NK-92 treated with Interleukin-12 subunit alpha and Interleukin-12 subunit beta, amount 100 ng/mL, for 24 hours (cell line): Measurements from ENCODE around the gene CADM1.

Experiments used
- DNase-seq: peaks from one replicate; lab custom pipeline; 2025; lab: John Stamatoyannopoulos, UW

CADM1 gene

GRCh38 chr11:115504276-115505158 lies at the start of gene CADM1:
TSS of gene CADM1 (minus strand) at chr11:115504415.
- DNase-seq, result no peak

DNA sequence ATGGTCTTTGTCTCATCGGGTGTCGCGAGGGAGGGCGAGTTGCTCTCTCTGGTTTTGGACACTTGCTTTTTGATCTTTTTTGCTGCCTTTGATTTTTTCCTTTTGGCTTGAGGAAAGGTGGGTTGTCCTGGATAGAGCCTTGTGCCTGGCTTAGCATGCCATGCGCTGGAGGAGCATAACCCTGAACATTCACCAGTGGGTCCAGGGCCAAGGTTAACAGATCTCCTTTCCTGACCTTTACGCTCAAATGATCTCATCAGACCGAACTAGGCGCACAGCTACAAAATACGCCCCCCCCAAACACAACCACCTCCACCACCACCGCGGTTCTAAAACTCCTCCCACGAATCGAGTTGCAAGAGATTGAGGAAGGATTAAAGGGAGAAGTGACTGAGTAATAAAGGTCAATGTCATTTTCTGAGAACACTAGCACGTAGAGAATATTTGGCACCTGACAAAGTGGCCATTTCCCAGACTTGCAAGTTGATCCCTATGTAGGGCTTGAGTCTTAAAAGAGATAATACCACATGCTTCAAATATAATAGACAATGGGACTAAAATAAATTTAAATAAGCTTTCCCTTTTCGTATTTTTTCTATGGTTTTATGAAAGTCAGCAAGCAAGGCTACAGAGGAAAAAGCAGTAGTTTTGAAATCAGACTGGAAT lies 48.7 kb upstream of the CADM1 start:
- no peak for DNase-seq

- DNase-seq, result no peak
Observed at GRCh38 chr11:115552151-115552772, 48.0 kb upstream of the CADM1 start.

GRCh38 chr11:115550291-115551059 lies 46.3 kb upstream of the CADM1 start:
- no peak for DNase-seq

GRCh38 chr11:115548878-115549528 lies 44.8 kb upstream of the CADM1 start:
- no peak for DNase-seq

- DNase-seq, result no peak
Observed at GRCh38 chr11:115545581-115546210, 41.5 kb upstream of the CADM1 start.

DNA sequence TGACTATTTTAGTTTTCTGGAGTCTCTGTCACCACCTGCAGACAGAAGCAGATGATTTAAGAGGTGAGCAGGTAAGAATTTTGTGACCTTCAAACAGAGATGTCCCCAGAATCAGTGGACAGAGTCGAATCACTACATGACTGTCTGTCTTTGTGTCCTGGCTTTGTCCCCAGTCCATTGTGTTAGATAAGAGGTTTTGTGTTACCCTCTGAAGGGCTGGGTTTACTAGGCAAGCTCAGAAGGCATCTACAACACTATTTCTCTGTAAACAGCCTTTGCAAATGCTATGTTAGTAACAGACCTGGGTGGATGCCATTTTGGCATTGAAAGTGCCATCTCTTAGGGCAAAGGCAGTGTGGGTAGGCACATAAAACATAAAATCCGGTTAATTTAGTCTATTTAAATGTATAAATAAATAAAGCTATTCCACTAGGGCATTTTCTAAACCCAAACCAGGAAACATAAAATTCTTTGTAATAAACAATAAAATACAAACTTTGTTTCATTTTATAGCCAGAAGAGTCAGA lies 40.3 kb upstream of the CADM1 start:
- DNase-seq, result no peak

DNA sequence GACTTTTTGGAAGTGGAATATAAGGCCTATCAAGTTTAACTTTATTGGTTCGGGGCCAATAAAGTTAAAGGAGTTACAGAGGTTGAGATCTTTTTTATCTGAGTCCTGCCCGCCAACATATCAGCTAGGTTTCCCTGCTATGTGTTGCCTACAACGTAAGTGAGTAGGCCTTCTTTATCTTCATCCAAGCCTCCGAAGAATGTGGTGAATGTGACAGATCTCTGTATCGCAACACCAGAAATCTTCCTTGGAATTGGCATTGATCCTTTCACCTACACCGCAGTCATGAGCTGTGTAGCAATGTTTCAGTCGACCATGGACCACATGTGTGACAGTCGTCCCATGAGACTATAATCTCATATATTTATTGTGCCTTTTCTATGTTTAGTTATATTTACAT lies 37.3 kb upstream of the CADM1 start:
- DNase-seq, result no peak

DNA sequence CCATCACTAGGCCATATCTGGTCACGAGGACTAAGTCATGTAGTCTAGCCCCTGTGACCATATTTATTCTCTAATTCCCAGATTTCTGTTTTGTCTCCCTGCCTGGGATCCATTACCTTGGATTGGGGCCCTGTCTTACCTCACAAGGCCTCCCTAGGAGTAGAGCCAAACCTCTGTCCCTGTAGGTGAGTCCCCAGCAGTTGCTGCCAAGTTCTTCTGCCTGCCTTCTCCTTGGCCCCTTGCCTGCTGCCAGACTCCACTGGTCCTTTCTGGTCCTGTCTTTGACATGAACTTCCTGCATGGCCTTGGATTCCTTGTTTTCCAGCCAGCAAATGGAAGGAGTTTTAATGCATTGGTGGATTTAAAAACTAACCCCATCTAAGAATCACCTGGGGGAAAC lies 35.6 kb upstream of the CADM1 start:
- no peak for DNase-seq

GRCh38 chr11:115535781-115536180 lies 31.6 kb upstream of the CADM1 start:
- no peak for DNase-seq

- no peak for DNase-seq
Observed at GRCh38 chr11:115530752-115531151, 26.5 kb upstream of the CADM1 start.

DNA sequence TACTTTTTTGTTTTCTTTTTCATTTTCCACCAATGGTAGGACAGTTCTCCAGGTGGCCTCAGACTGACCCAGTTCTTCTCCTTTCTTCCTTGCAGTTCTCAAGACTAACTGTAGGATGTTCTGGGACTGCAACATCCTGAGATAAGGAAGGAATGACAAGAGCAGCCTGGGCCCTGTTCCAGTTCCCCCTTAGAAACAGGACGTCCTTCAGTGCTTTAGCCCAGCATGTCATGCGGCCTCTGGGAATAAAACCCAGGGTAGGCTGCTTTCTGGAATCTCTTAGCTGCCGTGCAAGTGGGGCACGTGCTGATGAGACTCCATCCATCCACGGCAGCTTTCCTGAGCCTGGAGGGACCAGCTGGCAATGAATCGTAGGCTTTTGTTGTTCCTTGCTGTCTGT lies 24.0 kb upstream of the CADM1 start:
- DNase-seq, result no peak

GRCh38 chr11:115527534-115528125 lies 23.4 kb upstream of the CADM1 start:
- no peak for DNase-seq

GRCh38 chr11:115525531-115526006 lies 21.4 kb upstream of the CADM1 start:
- DNase-seq, result no peak

GRCh38 chr11:115524572-115524971 lies 20.4 kb upstream of the CADM1 start:
- no peak for DNase-seq

GRCh38 chr11:115523727-115524399 lies 19.6 kb upstream of the CADM1 start:
- no peak for DNase-seq

DNA sequence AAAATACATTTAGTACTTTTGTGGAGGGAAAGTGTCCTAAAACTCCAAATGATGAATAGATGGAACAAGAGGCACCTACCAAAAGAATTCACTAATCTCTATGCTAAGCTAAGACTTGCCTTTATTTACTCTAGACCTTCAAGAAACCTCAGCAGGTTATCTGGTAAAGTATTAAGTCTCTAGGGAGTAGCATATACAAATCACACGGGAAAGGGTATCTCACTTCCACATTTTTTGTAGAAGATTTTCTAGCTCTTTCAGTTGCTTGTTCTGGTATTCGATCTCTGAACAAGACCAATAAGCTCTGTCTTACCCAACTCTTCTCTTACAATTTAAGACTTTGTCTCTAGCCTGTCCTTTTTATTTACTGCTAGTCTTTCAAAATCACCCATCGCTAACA lies 18.1 kb upstream of the CADM1 start:
- DNase-seq, result no peak

DNA sequence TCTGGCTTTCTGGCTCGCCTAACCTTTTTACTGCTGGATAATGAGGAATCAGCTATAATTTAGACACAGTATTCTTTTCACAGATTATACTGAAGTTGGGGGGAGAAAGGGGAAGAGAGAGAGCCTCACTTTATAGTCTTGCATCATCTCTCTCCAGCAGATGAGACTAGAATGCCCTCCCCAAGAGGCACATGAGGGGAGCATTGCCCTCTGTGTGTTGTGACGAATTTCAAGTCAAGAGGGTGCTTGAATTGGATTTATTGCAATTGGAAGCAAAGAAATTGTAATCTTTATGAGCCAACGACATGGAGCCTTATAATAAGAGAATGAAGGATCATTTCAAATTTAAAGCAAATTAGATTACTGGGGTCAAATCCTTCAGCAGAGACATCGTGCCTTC lies 17.6 kb upstream of the CADM1 start:
- DNase-seq, result no peak

DNA sequence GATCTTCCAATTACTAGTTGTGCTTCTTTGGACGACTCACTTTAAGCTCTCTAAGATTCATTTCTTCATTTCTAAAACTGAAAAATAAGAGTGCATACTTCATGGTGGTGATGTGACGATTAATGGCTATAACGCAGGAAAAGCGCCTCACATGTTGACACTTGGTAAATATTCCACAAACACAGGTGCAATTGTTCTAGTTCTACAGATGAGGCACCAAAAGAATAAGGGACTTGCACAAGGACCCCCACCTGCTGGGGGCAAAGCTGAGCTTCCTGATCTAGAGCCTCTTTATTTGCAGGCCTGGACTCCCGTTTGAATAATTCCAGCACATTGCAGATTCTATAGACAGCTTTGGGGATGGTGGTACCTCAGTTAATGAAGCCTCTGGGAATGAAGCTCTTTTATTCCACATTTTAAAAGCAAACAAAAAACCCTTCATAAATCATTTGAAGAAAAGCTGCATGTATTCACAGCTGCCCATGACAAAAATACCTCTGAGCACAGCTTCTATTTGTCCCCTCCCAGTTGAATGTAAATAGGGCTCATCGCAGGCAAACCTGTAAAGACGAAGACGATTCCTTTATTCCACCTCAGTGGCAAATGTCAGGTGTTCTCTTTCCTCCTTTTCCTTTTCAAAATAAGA lies 14.9 kb upstream of the CADM1 start:
- no peak for DNase-seq
